Measurements from ENCODE around the gene LGALS16. TPM values are rescaled to one million over a fixed set of nuclear protein-coding genes. Genes with fewer than 3 reads are reported as not detected.
"Not testable (repeated sequence)": the region's sequence is repeated elsewhere in the genome, so short reads cannot be mapped to it uniquely, and the experiment has no call there.

The LGALS16 gene
- total RNA-seq, 3 donors from 2014 or later = not detected

DNA sequence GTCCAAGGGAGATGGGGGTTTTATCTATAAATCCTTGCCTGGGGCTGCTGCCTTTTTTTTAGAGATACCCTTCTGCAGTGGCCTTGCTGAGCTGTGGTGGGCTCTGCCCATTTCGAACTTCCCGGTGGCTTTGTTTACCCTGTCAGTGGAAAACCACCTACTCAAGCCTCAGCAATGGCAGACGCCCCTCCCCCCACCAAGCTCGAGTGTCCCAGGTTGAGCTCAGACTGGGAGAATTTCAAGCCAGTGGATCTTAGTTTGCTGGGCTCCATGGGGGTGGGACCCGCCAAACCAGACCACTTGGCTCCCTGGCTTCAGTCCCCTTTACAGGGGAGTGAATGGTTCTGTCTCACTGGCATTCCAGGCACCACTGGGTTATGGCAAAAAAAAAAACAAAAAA, 31.8 kb upstream of the LGALS16 start:
- no peaks in the 10 kb centered on the region for H3K4me1 ChIP-seq
- TF ChIP-seq POLR2AphosphoS5 (IDR thresholded peaks at IDR 0.05) (no peak), POLR2A (IDR thresholded peaks at IDR 0.05) (no peak)
- TF ChIP-seq, protein P1, sequence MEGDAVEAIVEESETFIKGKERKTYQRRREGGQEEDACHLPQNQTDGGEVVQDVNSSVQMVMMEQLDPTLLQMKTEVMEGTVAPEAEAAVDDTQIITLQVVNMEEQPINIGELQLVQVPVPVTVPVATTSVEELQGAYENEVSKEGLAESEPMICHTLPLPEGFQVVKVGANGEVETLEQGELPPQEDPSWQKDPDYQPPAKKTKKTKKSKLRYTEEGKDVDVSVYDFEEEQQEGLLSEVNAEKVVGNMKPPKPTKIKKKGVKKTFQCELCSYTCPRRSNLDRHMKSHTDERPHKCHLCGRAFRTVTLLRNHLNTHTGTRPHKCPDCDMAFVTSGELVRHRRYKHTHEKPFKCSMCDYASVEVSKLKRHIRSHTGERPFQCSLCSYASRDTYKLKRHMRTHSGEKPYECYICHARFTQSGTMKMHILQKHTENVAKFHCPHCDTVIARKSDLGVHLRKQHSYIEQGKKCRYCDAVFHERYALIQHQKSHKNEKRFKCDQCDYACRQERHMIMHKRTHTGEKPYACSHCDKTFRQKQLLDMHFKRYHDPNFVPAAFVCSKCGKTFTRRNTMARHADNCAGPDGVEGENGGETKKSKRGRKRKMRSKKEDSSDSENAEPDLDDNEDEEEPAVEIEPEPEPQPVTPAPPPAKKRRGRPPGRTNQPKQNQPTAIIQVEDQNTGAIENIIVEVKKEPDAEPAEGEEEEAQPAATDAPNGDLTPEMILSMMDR (IDR thresholded peaks at IDR 0.05) = no peak
- no peak overlapping the region for H3K27ac ChIP-seq
- H3K27me3 ChIP-seq = peaks cover 0 to 15% of the 10 kb centered on the region in 2 donors
- no peaks in the 10 kb centered on the region for H3K9me3 ChIP-seq
- intact Hi-C loops (cut with DNase I; ENCODE audit: low total_unique reads) = no loop called here
- H3K36me3 ChIP-seq = no peaks in the 10 kb centered on the region
- DNase-seq (ENCODE audit: low spot score in 2 of 2) = no peak
- no peak overlapping the region for H3K4me3 ChIP-seq

DNA sequence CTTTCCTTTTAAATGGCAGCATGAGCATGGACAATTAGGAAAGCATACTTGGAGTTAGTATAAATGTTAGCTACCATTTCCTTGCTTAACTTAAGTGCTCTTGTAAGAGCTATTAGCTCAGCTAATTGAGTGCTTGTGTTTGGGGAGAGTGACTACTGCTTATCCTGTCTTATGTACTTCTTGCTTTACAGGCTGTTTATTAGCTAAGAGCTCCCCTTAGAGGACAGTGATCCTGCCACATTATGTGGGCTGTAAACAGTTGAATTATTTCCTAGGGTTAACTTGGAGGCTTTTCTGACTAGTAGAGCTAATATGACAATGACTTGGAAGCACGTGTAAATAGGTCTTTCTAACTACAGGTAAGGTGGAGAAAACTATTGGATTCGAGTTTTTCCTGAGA, 28.1 kb upstream of the LGALS16 start:
- intact Hi-C loops (cut with DNase I; ENCODE audit: low total_unique reads); H3K4me1 ChIP-seq; H3K27ac ChIP-seq; DNase-seq (ENCODE audit: low spot score in 2 of 2); H3K9me3 ChIP-seq; H3K4me3 ChIP-seq; H3K36me3 ChIP-seq: not testable (repeated sequence)
- H3K27me3 ChIP-seq = peaks cover 0 to 15% of the 10 kb centered on the region in 2 donors

DNA sequence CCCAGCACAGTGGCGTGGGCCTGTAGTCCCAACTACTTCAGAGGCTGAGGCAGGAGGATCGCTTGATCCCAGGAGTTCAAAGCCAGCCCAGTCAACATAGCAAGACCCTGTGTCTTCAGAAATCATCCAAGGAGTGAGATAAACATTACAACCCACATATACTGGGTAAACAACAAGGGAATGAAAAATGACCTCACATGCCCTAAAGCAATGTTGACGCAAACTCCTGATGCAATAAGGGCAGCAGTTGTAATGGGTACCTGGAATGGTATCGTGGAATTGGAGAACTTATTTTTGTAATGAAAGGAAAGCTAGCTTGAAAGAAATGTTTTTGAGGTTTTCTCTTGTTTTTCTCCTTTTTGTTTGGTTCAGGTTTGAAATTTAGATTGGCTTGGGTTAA, 24.5 kb upstream of the LGALS16 start:
- Histone ChIP-seq H3K27me3 (peaks cover 0 to 4% of the 10 kb centered on the region in 2 donors), H3K36me3 (no peaks in the 10 kb centered on the region), H3K27ac (no peak overlapping the region), H3K9me3 (no peaks in the 10 kb centered on the region), H3K4me1 (no peaks in the 10 kb centered on the region), H3K4me3 (no peak overlapping the region)
- DNase-seq (ENCODE audit: low spot score in 2 of 2) = no peak
- TF ChIP-seq POLR2A (IDR thresholded peaks at IDR 0.05) = no peak
- TF ChIP-seq, protein P1 (IDR thresholded peaks at IDR 0.05) = no peak
- no peak for TF ChIP-seq POLR2AphosphoS5 (IDR thresholded peaks at IDR 0.05)
- intact Hi-C loops (cut with DNase I; ENCODE audit: low total_unique reads) = no loop called here

DNA sequence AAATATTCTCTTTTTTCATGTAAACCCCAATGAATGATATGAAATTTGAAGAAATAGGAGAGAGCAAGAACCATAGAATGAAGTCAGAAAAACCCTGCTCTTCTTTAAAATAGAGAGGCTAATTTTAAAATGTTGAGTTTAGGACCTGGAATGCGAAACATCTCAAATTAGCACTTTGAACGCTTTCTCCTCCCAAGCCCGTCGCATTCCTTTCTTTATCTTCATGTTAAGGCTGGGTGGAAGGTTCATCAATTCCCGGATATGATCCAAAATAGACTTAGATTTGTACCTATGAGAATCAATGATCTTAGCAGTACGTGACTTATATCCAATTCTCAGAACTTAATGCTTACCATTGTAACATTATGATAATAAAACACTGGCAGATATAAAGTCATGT, 24.1 kb upstream of the LGALS16 start:
- Histone ChIP-seq H3K9me3 (no peaks in the 10 kb centered on the region), H3K27ac (no peak overlapping the region), H3K27me3 (no peaks in the 10 kb centered on the region), H3K4me1 (no peaks in the 10 kb centered on the region), H3K4me3 (no peak overlapping the region), H3K36me3 (no peaks in the 10 kb centered on the region)
- TF ChIP-seq, protein P1 (IDR thresholded peaks at IDR 0.05) = no peak
- no peak for TF ChIP-seq POLR2A (IDR thresholded peaks at IDR 0.05)
- intact Hi-C loops (cut with DNase I; ENCODE audit: low total_unique reads) = no loop called here
- DNase-seq (ENCODE audit: low spot score in 2 of 2) = no peak

DNA sequence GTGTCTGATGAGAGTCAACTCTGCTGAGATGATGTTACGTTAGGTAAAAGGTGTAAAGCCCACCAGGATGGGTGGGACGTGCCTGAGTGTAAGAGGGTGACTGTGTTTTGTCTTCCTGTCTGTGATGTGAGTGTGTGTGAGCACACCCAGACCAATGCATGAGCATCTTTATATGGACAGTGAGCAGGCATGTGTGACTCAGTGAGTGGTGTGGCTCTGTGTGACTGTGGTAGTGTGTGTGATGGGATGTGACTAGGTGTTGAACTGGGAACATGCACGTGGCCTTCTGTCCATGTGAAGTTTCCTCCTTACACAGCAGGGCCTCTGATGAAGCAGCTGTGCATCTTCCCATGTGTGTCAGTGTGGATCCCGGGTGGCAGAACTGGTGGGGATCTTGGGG, 17.8 kb upstream of the LGALS16 start:
- Histone ChIP-seq H3K9me3 (no peaks in the 10 kb centered on the region), H3K27ac (no peak overlapping the region), H3K27me3 (peaks cover 0 to 19% of the 10 kb centered on the region in 2 donors), H3K4me1 (no peaks in the 10 kb centered on the region), H3K36me3 (no peaks in the 10 kb centered on the region), H3K4me3 (no peak overlapping the region)
- DNase-seq (ENCODE audit: low spot score in 2 of 2) = no peak
- intact Hi-C loops (cut with DNase I; ENCODE audit: low total_unique reads) = no loop called here
- no peak for TF ChIP-seq POLR2A (IDR thresholded peaks at IDR 0.05)
- TF ChIP-seq, protein P1 (IDR thresholded peaks at IDR 0.05) = no peak

DNA sequence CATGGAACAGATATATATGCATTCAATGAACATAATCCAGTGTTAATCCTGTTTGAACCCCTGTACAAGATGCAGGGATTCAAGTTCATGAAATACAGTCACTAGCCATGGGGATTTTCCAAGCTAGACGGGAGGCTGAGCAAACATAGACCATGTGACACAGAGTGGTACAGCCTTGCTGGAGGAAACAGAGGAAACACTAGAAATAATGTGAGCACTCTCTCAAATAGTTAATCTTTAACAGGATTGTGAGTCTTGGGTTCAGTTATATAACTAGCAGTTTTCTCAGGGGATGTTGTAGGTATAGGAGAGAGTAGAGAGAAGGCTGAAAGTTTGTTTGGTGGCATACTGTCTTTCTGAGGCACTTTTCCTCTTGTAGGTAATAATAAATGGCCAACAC, 13.9 kb upstream of the LGALS16 start:
- Histone ChIP-seq H3K27me3 (peaks cover 0 to 19% of the 10 kb centered on the region in 2 donors), H3K9me3 (no peaks in the 10 kb centered on the region), H3K4me1 (no peaks in the 10 kb centered on the region), H3K36me3 (no peaks in the 10 kb centered on the region), H3K27ac (no peak overlapping the region), H3K4me3 (no peak overlapping the region)
- no peak for DNase-seq (ENCODE audit: low spot score in 2 of 2)
- intact Hi-C loops (cut with DNase I; ENCODE audit: low total_unique reads) = no loop called here
- TF ChIP-seq POLR2AphosphoS5 (IDR thresholded peaks at IDR 0.05) = no peak
